HepG2 (cell line): ENCODE data around the gene CRNKL1. TPM values are rescaled to one million over a fixed set of nuclear protein-coding genes. Genes with fewer than 3 reads are reported as not detected.
A peak's percentile ranks its signal among the peaks of the same experiment; 100 is the strongest.

ENCODE experiments used
- AGO1 ChIP-seq: fragments of 200-400 bp; formaldehyde crosslinking; IDR thresholded peaks from 2 replicates; pipeline ENCODE4 v1.6.1; 2017; ENCODE audit warnings: mild to moderate bottlenecking, low read depth, low read length, moderate library complexity; ENCODE audit not compliant: poor library complexity, severe bottlenecking
- BHLHE40 ChIP-seq: IDR thresholded peaks from 2 replicates; pipeline ENCODE4 v1.6.1; 2011; ENCODE audit warnings: low read length, improper control_type of control experiment
- EHMT2 ChIP-seq: fragments of 200-600 bp; sonication (generic); IDR thresholded peaks from 2 replicates; pipeline ENCODE4 v1.7.0; 2017; ENCODE audit warnings: antibody characterized with exemption, low read depth, low read length, borderline replicate concordance
- GATA4 ChIP-seq: sonication (generic); IDR thresholded peaks from 2 replicates; pipeline ENCODE4 v1.6.1; 2016; ENCODE audit warnings: antibody characterized with exemption, low read depth, borderline replicate concordance
- GATAD1 ChIP-seq: IDR thresholded peaks from 2 replicates; pipeline ENCODE4 v1.6.1; 2016; ENCODE audit warnings: missing genetic modification reagents, missing compliant biosample characterization
- JDP2 ChIP-seq: sonication (generic); formaldehyde crosslinking; IDR thresholded peaks from 2 replicates; pipeline ENCODE4 v1.8.1; 2022; ENCODE audit warnings: missing genetic modification reagents, borderline replicate concordance
- NBN ChIP-seq: fragments of 450-650 bp; conservative IDR thresholded peaks from 2 replicates; pipeline ENCODE4 v1.6.1; 2017
- NCOA1 ChIP-seq: sonication (generic); formaldehyde crosslinking; IDR thresholded peaks from 2 replicates; pipeline ENCODE4 v1.9.0; 2021; ENCODE audit warnings: missing genetic modification reagents
- SMAD1 ChIP-seq: sonication (generic); formaldehyde crosslinking; IDR thresholded peaks from 2 replicates; pipeline ENCODE4 v1.4.0; 2020; ENCODE audit warnings: missing genetic modification reagents, low read depth, mild to moderate bottlenecking, borderline replicate concordance
- STAT5B ChIP-seq: sonication (generic); formaldehyde crosslinking; IDR thresholded peaks from 2 replicates; pipeline ENCODE4 v1.4.0; 2020; ENCODE audit warnings: missing genetic modification reagents
- SUZ12 ChIP-seq: fragments of 150-350 bp; IDR thresholded peaks from 2 replicates; pipeline ENCODE4 v1.6.1; 2014; ENCODE audit warnings: low read depth, low read length
- TOPORS ChIP-seq: sonication (generic); formaldehyde crosslinking; IDR thresholded peaks from 2 replicates; pipeline ENCODE4 v1.8.0; 2023; ENCODE audit warnings: mild to moderate bottlenecking, missing genetic modification reagents
- ZBTB3 ChIP-seq: sonication (generic); formaldehyde crosslinking; IDR thresholded peaks from 2 replicates; pipeline ENCODE4 v1.4.0; 2020; ENCODE audit warnings: low read depth, mild to moderate bottlenecking, moderate library complexity, missing genetic modification reagents, borderline replicate concordance
- ZEB1 ChIP-seq: IDR thresholded peaks from 2 replicates; pipeline ENCODE4 v1.6.1; 2012; ENCODE audit warnings: mild to moderate bottlenecking, low read depth, inconsistent platforms; ENCODE audit not compliant: insufficient replicate concordance
- ZNF124 ChIP-seq: sonication (generic); formaldehyde crosslinking; IDR thresholded peaks from 2 replicates; pipeline ENCODE4 v1.4.0; 2020; ENCODE audit warnings: missing genetic modification reagents
- ZNF44 ChIP-seq: sonication (generic); formaldehyde crosslinking; IDR thresholded peaks from 2 replicates; pipeline ENCODE4 v1.5.1; 2020; ENCODE audit warnings: mild to moderate bottlenecking, missing genetic modification reagents
- ZNF761 ChIP-seq: sonication (generic); formaldehyde crosslinking; conservative IDR thresholded peaks from 2 replicates; pipeline ENCODE4 v1.4.0; 2020; ENCODE audit warnings: mild to moderate bottlenecking, missing genetic modification reagents
- ZNF780A ChIP-seq: sonication (generic); formaldehyde crosslinking; IDR thresholded peaks from 2 replicates; pipeline ENCODE4 v1.8.0; 2022; ENCODE audit warnings: mild to moderate bottlenecking, missing genetic modification reagents, moderate library complexity
- ZNF891 ChIP-seq: sonication (generic); formaldehyde crosslinking; IDR thresholded peaks from 2 replicates; pipeline ENCODE4 v1.5.0; 2020; ENCODE audit warnings: mild to moderate bottlenecking, missing genetic modification reagents
- polyA plus RNA-seq, 8 experiments: library from polyadenylated mRNA; depleted of rRNA in 3 of 8; stranded (reverse) in 7 of 8; unstranded in 1 of 8; fragments of >200 nt; fragmentation: Illumina TruSeq in 4 of 8; extraction: Trizol in 4 of 8; gene quantifications; 2 replicates each; pipeline versions ENCODE4 v1.2.1 to v1.2.3, GENCODE V29; 2011 to 2016; ENCODE audit warnings: low read depth in 4 of 8, missing spikeins in 1 of 8, mixed read lengths in 1 of 8; ENCODE audit not compliant: insufficient read depth in 1 of 8
- total RNA-seq, 5 experiments: library from RNA; depleted of rRNA; stranded (reverse); fragments of >200 nt; fragmentation: Illumina TruSeq; extraction: Trizol; gene quantifications; 2 replicates each; pipeline ENCODE4 v1.2.3, GENCODE V29; 2016; ENCODE audit warnings: low read depth in 1 of 5
- TF ChIP-seq, protein P1 (sequence below): sonication (generic); formaldehyde crosslinking; IDR thresholded peaks from 2 replicates; pipeline ENCODE4 v1.5.1; 2020; ENCODE audit warnings: mild to moderate bottlenecking, missing genetic modification reagents, moderate library complexity
- TF ChIP-seq, protein P2 (sequence below): sonication (generic); formaldehyde crosslinking; IDR thresholded peaks from 2 replicates; pipeline ENCODE4 v1.5.1; 2020; ENCODE audit warnings: mild to moderate bottlenecking, missing genetic modification reagents, borderline replicate concordance
- TF ChIP-seq, protein P3 (sequence below): IDR thresholded peaks from 2 replicates; pipeline ENCODE4 v1.6.1; 2016; ENCODE audit warnings: missing compliant biosample characterization, missing genetic modification reagents, borderline replicate concordance
- TF ChIP-seq, protein P4 (sequence below): sonication (generic); formaldehyde crosslinking; IDR thresholded peaks from 2 replicates; pipeline ENCODE4 v1.5.0; 2020; ENCODE audit warnings: missing genetic modification reagents

Gene CRNKL1
- total and polyA plus RNA-seq, 2 of the 13 experiments (the other 11 are each of a cell fraction or from before 2014, with no cell fraction given): 12.3 to 64.5 TPM

DNA sequence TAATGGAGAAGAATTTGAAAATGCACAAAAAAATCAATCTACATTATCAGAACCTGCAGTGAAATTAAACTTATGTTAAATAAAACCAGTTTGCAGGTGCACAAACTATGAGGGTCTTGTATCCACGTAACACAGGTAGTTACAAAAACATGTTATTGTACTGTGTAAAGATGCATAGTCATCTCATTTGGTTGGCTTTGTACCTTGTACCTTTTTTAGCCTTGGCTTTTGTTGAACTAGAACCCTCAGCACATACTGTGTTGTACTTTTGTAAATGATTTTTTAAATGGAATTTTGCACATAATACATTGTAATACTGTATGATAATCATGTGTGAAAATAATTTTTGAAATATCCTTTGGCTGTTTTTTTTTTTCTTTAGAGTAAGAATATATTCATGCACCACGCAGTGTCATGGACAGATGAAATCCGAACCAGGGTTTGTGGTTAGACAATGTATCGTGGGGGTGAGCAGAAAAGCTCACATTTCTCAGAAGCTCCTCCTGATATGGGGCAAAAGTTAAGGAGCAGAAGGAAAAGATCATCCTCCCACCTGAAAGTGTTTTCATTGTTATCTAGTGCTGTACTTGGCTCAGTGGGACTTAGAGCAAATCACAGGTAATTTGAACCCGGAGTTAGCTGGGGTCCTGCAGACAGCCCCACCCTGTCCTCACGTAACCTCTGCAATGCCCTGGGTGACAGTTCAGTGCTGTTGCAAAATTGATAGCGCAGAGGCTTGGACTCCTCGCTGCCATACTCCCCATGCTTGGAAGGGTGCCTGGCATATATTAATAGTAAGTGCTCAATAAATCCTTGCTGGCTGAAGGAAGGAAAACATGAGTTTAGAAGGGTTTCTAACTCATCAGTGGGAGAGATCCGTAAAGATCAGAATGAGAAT, 49.9 kb downstream of the CRNKL1 start (continued):
- TF ChIP-seq, protein P1, sequence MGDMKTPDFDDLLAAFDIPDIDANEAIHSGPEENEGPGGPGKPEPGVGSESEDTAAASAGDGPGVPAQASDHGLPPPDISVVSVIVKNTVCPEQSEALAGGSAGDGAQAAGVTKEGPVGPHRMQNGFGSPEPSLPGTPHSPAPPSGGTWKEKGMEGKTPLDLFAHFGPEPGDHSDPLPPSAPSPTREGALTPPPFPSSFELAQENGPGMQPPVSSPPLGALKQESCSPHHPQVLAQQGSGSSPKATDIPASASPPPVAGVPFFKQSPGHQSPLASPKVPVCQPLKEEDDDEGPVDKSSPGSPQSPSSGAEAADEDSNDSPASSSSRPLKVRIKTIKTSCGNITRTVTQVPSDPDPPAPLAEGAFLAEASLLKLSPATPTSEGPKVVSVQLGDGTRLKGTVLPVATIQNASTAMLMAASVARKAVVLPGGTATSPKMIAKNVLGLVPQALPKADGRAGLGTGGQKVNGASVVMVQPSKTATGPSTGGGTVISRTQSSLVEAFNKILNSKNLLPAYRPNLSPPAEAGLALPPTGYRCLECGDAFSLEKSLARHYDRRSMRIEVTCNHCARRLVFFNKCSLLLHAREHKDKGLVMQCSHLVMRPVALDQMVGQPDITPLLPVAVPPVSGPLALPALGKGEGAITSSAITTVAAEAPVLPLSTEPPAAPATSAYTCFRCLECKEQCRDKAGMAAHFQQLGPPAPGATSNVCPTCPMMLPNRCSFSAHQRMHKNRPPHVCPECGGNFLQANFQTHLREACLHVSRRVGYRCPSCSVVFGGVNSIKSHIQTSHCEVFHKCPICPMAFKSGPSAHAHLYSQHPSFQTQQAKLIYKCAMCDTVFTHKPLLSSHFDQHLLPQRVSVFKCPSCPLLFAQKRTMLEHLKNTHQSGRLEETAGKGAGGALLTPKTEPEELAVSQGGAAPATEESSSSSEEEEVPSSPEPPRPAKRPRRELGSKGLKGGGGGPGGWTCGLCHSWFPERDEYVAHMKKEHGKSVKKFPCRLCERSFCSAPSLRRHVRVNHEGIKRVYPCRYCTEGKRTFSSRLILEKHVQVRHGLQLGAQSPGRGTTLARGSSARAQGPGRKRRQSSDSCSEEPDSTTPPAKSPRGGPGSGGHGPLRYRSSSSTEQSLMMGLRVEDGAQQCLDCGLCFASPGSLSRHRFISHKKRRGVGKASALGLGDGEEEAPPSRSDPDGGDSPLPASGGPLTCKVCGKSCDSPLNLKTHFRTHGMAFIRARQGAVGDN (CRISPR knock-in tag): peak; percentile 35
- TF ChIP-seq ZNF44 (CRISPR knock-in tag): no peak
- TF ChIP-seq, protein P2, sequence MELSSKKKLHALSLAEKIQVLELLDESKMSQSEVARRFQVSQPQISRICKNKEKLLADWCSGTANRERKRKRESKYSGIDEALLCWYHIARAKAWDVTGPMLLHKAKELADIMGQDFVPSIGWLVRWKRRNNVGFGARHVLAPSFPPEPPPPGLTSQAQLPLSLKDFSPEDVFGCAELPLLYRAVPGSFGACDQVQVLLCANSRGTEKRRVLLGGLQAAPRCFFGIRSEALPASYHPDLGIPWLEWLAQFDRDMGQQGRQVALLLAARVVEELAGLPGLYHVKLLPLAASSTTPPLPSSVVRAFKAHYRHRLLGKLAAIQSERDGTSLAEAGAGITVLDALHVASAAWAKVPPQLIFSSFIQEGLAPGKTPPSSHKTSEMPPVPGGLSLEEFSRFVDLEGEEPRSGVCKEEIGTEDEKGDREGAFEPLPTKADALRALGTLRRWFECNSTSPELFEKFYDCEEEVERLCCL: no peak
- TF ChIP-seq NBN: no peak
- TF ChIP-seq BHLHE40: no peak
- no peak; the same call in 1 of the 2 replicates for TF ChIP-seq JDP2
- TF ChIP-seq ZNF124 (CRISPR knock-in tag): no peak; the same call in 1 of the 2 replicates
- TF ChIP-seq ZEB1: no peak
- TF ChIP-seq SUZ12: no peak
- TF ChIP-seq EHMT2: peak; percentile 86
- TF ChIP-seq AGO1: no peak
- no peak for TF ChIP-seq NCOA1 (CRISPR knock-in tag)
- no peak; the same call in 1 of the 2 replicates for TF ChIP-seq GATA4
- no peak for TF ChIP-seq ZNF780A (CRISPR knock-in tag)
- TF ChIP-seq ZNF891 (CRISPR knock-in tag): no peak
- no peak for TF ChIP-seq SMAD1 (CRISPR knock-in tag)
- TF ChIP-seq STAT5B (CRISPR knock-in tag): no peak
- TF ChIP-seq, protein P3, sequence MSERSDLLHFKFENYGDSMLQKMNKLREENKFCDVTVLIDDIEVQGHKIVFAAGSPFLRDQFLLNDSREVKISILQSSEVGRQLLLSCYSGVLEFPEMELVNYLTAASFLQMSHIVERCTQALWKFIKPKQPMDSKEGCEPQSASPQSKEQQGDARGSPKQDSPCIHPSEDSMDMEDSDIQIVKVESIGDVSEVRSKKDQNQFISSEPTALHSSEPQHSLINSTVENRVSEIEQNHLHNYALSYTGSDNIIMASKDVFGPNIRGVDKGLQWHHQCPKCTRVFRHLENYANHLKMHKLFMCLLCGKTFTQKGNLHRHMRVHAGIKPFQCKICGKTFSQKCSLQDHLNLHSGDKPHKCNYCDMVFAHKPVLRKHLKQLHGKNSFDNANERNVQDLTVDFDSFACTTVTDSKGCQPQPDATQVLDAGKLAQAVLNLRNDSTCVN: 0 out of 2 replicates have a peak, but pooled peaks have one; percentile 43
- TF ChIP-seq TOPORS (CRISPR knock-in tag): no peak
- TF ChIP-seq ZBTB3 (CRISPR knock-in tag): no peak
- TF ChIP-seq ZNF761 (CRISPR knock-in tag): no peak
- TF ChIP-seq, protein P4, sequence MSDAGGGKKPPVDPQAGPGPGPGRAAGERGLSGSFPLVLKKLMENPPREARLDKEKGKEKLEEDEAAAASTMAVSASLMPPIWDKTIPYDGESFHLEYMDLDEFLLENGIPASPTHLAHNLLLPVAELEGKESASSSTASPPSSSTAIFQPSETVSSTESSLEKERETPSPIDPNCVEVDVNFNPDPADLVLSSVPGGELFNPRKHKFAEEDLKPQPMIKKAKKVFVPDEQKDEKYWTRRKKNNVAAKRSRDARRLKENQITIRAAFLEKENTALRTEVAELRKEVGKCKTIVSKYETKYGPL (CRISPR knock-in tag): no peak
- TF ChIP-seq GATAD1 (CRISPR knock-in tag): peak; percentile 47; the same call in 1 of the 2 replicates
